ENCODE results near the gene NKAIN2.

DNA sequence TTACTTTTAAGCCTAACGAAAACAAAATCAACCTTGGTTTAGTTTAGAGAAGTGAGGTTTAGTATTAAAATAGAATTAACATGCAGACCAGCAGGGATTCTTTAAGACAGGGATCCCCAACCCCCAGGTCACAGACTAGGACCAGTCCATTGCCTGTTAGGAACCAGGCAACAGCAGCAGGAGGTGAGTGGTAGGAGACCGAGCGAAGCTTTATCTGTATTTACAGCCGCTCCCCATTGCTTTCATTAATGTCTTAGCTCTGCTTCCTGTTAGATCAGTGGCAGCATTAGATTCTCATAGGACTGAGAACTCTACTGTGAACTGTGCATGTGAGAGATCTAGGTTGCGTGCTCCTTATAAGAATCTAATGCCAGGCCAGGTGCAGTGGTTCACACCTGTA is 225.9 kb downstream of the NKAIN2 start:
- TF ChIP-seq, protein P1, sequence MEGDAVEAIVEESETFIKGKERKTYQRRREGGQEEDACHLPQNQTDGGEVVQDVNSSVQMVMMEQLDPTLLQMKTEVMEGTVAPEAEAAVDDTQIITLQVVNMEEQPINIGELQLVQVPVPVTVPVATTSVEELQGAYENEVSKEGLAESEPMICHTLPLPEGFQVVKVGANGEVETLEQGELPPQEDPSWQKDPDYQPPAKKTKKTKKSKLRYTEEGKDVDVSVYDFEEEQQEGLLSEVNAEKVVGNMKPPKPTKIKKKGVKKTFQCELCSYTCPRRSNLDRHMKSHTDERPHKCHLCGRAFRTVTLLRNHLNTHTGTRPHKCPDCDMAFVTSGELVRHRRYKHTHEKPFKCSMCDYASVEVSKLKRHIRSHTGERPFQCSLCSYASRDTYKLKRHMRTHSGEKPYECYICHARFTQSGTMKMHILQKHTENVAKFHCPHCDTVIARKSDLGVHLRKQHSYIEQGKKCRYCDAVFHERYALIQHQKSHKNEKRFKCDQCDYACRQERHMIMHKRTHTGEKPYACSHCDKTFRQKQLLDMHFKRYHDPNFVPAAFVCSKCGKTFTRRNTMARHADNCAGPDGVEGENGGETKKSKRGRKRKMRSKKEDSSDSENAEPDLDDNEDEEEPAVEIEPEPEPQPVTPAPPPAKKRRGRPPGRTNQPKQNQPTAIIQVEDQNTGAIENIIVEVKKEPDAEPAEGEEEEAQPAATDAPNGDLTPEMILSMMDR (IDR thresholded peaks at IDR 0.05 in 4 of 5, conservative IDR thresholded peaks at IDR 0.05 in 1 of 5) = no peak
- no peak for TF ChIP-seq POLR2A (IDR thresholded peaks at IDR 0.05)
